ENCODE results near the gene HOXA2. TPM values are rescaled to one million over a fixed set of nuclear protein-coding genes. Genes with fewer than 3 reads are reported as not detected.
A peak's percentile ranks its signal among the peaks of the same experiment; 100 is the strongest.

HOXA2 gene
- total RNA-seq, 1 donor from 2014 or later: 0.56 TPM

- no peak for DNase-seq (ENCODE audit: low read depth)
Measured at GRCh38 chr7:27080844-27081436, 21.5 kb downstream of the HOXA2 start.

DNA sequence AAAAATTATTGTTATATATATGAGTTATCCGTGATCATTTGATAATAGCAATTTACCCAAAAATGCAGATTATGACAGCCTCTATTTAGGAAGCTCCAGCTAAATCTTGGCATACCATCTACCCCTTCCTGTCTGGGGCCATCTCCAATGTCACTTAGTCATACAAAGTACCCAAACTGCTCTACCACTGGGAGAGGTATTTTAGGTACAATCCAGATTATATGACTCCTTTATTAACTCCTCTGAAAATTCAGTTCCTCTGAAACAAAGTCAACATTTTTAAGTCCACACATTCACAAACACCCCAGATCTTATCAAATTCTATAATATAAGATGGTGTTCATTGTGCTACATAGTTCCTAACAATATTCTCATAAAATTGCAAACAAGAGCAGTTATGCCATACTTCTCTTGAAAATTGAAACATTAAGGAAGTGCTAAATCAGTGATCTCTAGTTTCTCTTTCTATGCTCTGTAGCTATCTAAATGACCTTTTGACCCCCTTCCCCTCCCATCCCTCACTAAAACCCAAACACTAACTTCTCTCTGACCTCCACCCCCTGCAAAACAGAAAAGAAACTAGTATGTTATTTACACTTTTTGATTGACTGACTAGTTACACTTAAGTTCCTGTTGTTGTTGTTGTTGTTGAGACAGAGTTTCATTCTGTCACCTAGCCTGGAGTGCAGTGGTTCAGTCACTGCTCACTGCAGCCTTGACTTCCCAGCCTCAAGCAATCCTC lies 23.1 kb downstream of the HOXA2 start:
- DNase-seq (ENCODE audit: low read depth): no peak

- DNase-seq (ENCODE audit: low read depth): no peak
Measured at GRCh38 chr7:27078616-27079233, 23.8 kb downstream of the HOXA2 start.

- no peak for DNase-seq (ENCODE audit: low read depth)
Measured at GRCh38 chr7:27073076-27073475, 29.4 kb downstream of the HOXA2 start.

DNA sequence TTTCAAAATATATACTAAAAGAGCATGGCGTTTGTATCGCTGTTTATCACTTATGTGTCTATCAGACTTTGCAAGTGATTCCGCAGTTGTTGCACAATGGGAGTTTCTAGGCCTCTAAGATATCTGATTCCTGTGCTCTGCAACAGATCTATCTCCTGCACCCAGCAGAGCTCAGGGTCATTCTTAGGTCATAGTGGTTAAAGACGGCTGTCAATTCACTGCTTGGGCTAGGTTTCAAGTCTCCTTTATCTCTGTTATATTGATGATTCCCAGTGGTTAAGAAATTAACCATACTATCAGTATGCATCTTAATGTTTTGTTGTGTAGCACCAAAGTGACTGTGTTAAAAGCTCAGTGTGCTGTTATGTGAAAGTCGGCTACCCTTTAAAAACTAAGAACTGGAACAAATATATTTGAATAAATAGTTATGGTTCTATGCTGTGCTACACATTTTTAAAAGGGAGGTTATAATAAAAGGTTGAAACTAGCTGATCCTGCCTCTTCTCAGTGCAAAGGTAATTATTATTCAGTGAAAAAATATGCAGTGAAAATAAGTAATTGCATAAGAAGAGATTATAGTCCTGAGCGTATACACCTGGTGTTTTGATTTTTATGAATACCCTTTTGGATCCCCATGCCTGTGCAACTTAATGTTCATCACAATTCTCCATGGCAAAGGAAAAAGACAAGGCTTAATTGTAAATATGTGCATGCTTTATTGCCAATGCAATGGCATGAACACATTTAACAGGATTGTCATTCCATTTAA lies 30.7 kb downstream of the HOXA2 start:
- DNase-seq (ENCODE audit: low read depth): peak; percentile 64

DNA sequence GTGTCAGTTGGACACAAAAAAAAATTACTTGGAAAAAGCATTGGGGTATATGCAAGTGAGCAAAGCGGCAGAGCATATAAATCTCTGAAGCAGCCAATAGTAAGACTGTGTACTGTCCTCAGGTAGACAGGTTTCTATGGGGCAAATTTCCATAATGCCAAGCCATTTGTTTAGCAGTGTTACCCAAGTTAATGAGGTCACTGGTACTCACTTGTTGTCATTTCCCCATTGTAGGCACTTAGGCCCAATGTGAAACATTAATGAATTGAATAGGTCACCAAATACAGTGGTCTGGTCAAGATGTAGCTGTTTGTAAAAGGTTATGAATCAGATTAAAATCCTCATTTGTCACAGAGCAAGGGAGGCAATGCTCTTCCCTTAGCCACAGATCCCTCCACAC lies 34.2 kb downstream of the HOXA2 start:
- no peak for DNase-seq (ENCODE audit: low read depth)

DNA sequence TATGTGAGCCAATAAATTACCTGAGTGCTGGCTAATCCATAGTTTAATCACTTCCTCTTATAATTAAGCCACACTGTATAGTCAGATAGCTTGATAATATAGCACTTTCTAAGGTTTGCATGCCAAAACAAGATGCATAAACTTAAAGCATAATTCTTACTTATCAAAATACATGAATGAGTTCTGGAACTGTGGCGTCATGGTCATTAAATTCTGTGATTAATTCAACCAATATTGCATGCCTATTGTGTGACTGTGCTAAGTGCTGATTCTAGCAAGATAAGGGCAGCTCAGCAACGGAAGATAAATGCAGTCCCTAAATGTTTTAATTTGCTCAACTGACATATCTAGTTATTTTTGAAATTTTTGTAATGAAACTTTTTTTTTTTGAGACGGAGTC lies 36.3 kb downstream of the HOXA2 start:
- DNase-seq (ENCODE audit: low read depth): no peak

- no peak for DNase-seq (ENCODE audit: low read depth)
Measured at GRCh38 chr7:27065709-27066108, 36.8 kb downstream of the HOXA2 start.

- no peak for DNase-seq (ENCODE audit: low read depth)
Measured at GRCh38 chr7:27064661-27065060, 37.8 kb downstream of the HOXA2 start.

- DNase-seq (ENCODE audit: low read depth): peak; percentile 65
Measured at GRCh38 chr7:27064159-27064558, 38.3 kb downstream of the HOXA2 start.

DNA sequence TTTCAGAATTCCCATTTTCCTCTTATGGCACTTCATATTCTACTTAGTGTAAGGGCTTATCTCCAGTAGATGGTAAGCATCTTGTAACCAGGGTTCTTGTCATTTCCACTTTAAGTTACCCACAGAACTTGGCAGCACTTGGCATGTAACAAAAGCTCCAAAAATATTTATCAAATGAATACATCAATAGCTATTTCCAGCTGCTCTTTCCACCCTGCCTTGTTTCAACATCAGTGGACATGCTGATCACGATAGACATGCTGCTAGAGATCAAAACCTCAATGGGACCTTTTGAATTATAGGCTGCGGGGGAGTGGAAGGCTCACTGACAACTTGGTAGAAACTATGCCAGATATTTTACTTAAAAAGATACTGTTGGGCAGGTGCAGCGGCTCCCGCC lies 39.5 kb downstream of the HOXA2 start:
- DNase-seq (ENCODE audit: low read depth): peak; percentile 65

GRCh38 chr7:27053153-27053552 lies 49.3 kb downstream of the HOXA2 start:
- DNase-seq (ENCODE audit: low read depth): no peak

GRCh38 chr7:27051451-27051850 lies 51.0 kb downstream of the HOXA2 start:
- DNase-seq (ENCODE audit: low read depth): no peak

Other genes with a start within 250 kb of the HOXA2 start
- gene SKAP2, start 238.1 kb downstream of the HOXA2 start, total RNA-seq: 43.3 and 48.1 TPM in 2 replicates
- 4.5 and 5.5 TPM in 2 replicates for gene HOXA1, start 6.7 kb downstream of the HOXA2 start, total RNA-seq
- 5.0 and 6.7 TPM in 2 replicates for gene HOXA4, start 28.1 kb upstream of the HOXA2 start, total RNA-seq
- 5.7 and 8.8 TPM in 2 replicates for gene HOXA5, start 41.0 kb upstream of the HOXA2 start, total RNA-seq
- 0.80 and 1.0 TPM in 2 replicates for gene HOXA6, start 45.1 kb upstream of the HOXA2 start, total RNA-seq
- gene HOXA3, start 49.9 kb upstream of the HOXA2 start, total RNA-seq: 1.7 and 4.4 TPM in 2 replicates
- 20.5 and 20.9 TPM in 2 replicates for gene HOXA7, start 54.0 kb upstream of the HOXA2 start, total RNA-seq
- gene HOXA9, start 62.9 kb upstream of the HOXA2 start, total RNA-seq: 9.1 and 13.0 TPM in 2 replicates
- gene HOXA10, start 71.6 kb upstream of the HOXA2 start, total RNA-seq: 14.6 and 15.1 TPM in 2 replicates
- 1.7 TPM in 2 replicates for gene HOXA11, start 82.5 kb upstream of the HOXA2 start, total RNA-seq
- 0.13 and 0.26 TPM in 2 replicates for gene HOXA13, start 97.4 kb upstream of the HOXA2 start, total RNA-seq
- not detected in 2 replicates for gene EVX1, start 140.1 kb upstream of the HOXA2 start, total RNA-seq

All from myocyte (in vitro differentiated cells).